ENCODE results near the gene SHC2. TPM values are rescaled to one million over a fixed set of nuclear protein-coding genes. Genes with fewer than 3 reads are reported as not detected.

SHC2 gene, protein sequence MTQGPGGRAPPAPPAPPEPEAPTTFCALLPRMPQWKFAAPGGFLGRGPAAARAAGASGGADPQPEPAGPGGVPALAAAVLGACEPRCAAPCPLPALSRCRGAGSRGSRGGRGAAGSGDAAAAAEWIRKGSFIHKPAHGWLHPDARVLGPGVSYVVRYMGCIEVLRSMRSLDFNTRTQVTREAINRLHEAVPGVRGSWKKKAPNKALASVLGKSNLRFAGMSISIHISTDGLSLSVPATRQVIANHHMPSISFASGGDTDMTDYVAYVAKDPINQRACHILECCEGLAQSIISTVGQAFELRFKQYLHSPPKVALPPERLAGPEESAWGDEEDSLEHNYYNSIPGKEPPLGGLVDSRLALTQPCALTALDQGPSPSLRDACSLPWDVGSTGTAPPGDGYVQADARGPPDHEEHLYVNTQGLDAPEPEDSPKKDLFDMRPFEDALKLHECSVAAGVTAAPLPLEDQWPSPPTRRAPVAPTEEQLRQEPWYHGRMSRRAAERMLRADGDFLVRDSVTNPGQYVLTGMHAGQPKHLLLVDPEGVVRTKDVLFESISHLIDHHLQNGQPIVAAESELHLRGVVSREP
- not detected in 2 replicates for total RNA-seq

DNA sequence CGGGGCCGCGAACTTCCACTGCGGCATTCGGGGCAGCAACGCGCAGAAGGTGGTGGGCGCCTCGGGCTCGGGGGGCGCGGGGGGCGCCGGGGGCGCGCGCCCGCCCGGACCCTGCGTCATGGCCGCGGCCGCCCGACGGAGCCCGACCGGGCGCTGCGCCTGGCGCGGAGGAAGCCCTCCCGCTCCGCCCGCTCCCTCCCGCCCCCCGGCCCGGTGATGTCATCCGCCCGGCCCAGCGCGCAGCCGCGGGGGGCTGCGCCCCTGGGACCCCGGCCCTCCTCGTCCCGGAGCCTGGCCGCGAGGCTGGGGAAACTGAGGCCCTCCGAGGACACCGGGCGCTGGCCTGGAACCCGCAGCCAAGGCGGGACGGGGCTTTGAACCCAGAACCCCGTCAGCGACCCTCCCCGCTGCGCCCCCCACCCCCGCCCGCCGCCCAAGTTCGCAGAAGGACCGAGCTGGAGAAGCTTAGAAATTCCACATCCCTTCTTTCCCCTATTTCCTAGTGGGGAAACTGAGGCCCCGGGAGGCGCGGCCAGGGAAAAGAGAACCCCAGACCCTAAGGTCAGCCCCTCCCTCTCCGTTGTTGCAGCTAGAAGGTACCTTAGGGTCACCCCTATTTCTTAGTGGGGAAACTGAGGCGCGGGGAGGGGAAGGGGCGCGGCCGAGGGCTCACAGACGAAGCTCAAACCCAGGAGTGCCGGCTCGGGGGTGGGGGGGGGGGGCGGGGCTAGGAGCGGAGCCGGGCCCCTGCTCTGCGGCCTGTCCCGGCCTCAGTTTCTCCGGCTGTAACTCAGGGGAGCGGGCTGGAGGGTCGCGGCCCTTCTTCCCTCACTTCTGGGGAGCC, at the start of gene SHC2:
TSS of gene SHC2 (minus strand) at position 157 of the 844 bp plus-strand sequence. CDS start at position 120, 37 bp downstream.
- intact Hi-C loops (cut with micrococcal nuclease): no loop called here

DNA sequence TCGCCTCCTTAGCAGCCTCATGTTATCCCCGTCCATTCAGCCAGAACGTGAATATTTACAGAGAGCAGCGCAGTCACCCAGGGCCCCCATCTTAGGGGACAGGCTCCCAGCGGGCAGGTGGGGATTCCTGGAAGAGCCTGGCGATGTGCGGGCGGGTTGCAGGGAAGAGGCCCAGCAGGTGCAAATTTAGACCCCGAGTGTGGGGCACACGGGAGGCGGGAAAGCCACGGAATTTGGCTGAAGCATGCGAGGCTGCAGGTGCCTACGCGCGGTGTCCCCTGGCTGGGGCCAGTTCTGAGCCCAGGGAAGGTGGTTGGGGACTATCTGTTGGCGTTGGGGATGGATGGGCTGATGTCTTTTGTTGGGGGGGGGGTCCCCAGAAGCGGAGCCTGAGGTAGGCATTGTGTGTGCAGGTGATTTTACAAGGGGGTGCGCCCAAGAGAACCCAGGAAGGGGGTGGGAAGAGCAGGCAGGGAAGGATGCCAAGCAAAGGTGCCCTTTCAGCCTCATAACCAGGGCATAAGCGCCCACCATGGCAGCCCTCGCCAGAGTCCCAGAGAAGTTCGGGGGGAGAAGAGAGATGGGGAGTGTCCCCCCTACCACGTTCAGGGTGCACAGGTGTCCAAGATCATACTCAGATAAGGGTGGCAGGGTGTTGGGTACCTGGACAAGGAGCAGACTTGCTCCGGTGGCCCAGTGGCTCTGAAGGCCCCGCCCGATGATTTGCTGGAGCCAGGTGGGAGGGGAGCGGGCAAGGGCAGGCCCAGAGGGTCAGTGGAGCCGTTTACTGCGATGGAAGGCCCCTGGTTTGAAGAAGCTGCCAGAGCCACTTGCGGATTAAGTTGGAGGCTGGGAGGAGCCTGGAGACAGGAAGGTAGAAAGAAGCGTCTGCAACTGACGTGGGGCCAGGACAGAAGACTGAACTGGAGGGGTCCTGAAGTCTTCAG, 47.6 kb upstream of the SHC2 start:
- intact Hi-C loops (cut with micrococcal nuclease): no loop called here

- intact Hi-C loops (cut with micrococcal nuclease): loop anchor here (1.0 to 2.0 kb wide), 4 partner anchors 24 to 290 kb away; partner anchors contain the start of genes BSG, CDC34 and PTBP1
Measured at GRCh38 chr19:507286-508203, 46.7 kb upstream of the SHC2 start, which contains the start of gene TPGS1. TPGS1 (plus strand) TSS chr19:507497; CDS start chr19:507507, 10 bp downstream.

DNA sequence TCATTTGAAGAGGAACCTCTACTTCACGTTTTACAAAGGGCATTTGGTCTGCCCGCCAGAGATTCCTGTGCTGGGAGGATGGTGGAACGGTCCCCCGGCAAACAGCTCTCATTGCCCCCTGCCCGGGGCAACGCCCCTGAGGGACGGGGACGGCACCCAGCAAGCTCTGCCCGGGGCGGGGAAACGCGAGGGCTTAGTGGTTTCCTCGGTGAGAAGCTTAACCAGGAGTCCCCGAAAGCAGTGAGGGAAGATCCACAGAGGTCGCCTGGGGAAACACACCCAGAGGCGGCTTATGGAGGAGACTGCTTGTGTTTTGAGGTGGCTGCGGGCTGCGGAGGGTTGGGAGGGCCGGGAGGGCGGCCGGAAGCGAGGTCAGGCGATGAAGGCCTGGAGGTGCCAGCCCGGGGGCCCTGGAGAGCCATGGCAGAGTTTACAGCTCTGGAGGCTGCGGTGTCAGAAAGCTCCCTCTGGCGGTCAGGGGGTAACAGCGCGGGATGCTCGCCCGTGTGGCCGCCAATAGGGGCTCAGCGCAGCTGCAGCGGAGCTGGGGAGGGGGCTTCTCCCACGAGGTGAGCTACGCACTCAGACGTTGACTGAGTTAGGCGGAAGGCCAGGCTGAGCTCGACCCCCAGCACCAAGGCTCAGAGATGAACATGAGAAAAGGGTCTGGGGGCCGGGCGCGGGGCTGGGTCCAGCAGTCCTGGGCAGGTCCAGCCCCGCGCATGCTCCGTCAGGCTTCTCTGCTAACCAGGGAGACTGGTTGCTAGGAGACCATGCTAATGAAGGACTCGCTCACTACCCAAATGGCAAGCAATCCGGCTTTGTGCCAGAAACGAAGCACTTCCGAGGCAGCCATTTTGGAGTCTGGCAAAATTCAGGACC, 45.8 kb upstream of the SHC2 start:
- intact Hi-C loops (cut with micrococcal nuclease): loop anchor here (1.0 to 2.0 kb wide), 5 partner anchors 17 to 291 kb away; partner anchors contain the start of genes BSG, CDC34 and PTBP1

- intact Hi-C loops (cut with micrococcal nuclease): no loop called here
Measured at GRCh38 chr19:504616-505015, 43.8 kb upstream of the SHC2 start.

DNA sequence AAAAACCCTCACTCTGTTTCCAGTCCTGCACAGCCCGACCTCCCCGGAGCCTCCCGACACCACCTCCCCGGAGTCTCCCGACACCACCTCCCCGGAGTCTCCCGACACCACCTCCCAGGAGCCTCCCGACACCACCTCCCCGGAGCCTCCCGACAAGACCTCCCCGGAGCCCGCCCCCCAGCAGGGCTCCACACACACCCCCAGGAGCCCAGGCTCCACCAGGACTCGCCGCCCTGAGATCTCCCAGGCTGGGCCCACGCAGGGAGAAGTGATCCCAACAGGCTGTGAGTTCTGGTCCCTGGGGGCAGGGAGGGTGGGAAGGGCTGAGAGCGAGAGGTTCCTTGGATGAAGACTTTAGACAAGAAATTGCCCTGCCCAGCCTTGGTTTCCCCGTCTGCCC, 40.8 kb upstream of the SHC2 start:
- intact Hi-C loops (cut with micrococcal nuclease): no loop called here

DNA sequence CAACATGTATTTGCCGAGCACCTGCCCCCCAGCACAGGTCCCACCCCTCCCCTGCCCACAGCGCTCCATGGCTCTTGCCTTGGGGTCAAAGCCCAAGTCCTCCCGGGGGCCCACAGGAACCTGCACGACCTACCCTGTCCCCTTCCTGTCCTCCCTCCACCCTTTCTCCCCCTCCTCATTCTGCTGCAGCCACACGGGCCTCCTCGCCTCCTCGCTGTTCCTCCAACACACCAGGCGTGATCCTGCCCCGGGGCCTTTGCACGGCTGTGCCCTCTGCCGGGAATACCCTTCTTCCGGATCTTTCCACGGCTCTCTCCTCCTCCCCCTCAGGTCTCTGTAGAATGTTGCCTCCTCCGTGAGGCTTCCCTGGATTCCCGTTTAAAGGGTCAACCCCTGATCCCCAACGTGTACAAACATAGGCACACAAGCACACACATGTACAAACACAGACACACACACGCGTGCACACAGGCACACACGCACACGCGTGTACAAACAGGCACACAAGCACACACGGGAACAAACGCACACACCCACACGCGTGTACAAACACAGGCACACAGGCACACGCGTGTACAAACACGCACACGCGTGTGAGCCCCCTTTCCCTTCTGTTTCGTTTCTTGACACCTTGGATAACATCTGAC, 38.3 kb upstream of the SHC2 start:
- intact Hi-C loops (cut with micrococcal nuclease): no loop called here

- intact Hi-C loops (cut with micrococcal nuclease): no loop called here
Measured at GRCh38 chr19:498511-498891, 37.7 kb upstream of the SHC2 start.

GRCh38 chr19:497869-498510, 37.2 kb upstream of the SHC2 start:
- intact Hi-C loops (cut with micrococcal nuclease): no loop called here

DNA sequence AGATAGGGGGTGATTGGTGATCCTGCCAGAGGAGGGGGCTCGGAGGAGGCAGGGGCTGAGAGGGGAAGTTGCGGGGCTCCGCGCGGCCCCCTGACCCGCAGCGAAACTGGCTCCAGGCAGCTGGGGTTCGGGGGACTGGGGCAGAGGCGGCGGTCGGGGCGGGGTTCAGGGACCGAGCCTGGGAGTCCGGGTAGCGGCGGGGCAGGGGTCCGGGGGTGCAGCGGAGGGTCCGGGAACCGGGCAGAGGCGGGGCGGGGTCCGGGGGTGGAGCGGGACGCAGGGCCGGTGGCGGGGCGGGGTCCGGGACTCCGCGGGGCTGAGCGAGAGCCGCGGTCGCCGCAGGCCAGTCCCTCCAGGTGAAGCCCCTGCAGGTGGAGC, 36.6 kb upstream of the SHC2 start:
- intact Hi-C loops (cut with micrococcal nuclease): no loop called here

DNA sequence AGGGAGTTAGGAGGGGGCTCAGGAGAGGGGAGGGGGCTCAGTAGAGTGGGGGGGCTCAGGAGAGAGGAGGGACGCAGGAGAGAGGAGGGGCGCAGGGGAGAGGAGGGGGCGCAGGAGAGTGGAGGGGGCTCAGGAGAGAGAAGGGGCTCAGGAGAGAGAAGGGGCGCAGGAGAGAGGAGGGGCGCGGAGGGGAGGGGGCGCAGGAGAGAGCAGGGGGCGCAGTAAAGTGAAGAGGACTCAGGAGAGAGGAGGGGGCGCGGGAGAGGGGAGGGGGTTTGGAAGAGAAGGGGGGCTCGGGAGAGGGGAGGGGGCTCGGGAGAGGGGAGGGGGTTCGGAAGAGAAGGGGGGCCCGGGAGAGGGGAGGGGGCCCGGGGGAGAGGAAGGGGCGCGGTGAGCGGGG, 36.2 kb upstream of the SHC2 start:
- intact Hi-C loops (cut with micrococcal nuclease): no loop called here

DNA sequence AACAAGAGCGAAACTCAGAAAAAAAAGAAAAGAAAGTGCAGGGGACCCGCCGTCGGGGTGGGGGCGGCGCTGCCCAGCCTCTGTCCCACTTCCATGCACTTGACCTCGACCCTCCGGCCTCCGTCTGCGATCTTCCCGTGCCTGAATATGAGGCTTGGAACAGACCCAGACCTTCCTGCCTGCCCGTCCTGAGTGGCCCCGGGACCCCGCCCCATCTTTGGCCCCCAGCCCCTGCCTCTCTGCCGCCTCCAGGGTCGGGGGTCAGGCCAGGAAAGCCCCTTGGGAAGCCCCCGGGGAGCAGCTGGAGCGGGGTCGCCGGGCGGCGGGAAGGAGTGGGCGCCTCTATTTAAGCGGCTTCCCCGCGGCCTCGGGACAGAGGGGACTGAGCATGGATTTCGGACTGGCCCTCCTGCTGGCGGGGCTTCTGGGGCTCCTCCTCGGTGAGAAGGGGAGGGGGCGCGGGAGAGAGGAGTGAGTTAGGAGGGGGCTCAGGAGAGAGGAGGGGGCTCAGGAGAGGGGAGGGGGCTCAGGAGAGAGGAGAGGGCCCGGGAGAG, 35.4 kb upstream of the SHC2 start, which contains the start of gene MADCAM1:
TSS of gene MADCAM1 (plus strand) at position 375 of the 554 bp plus-strand sequence. CDS start at position 389, 14 bp downstream.
- intact Hi-C loops (cut with micrococcal nuclease): no loop called here

GRCh38 chr19:495402-496111, 34.7 kb upstream of the SHC2 start:
- intact Hi-C loops (cut with micrococcal nuclease): no loop called here

DNA sequence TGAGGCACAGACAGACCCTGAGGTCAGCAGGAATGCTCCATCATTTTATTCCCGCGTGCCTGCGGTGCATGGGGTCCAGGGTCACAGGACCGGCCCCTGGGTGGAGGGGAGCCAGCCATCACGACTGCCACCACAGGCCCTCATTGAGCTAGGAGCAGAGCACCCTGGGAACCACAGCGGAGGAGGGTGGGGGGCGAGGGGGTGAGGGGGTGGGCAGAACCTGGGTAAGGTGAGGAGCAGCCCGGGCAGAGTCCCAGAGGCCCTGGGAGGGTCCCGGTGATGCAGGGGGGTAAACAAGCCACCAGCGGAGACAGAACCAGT, 34.2 kb upstream of the SHC2 start:
- intact Hi-C loops (cut with micrococcal nuclease): no loop called here

DNA sequence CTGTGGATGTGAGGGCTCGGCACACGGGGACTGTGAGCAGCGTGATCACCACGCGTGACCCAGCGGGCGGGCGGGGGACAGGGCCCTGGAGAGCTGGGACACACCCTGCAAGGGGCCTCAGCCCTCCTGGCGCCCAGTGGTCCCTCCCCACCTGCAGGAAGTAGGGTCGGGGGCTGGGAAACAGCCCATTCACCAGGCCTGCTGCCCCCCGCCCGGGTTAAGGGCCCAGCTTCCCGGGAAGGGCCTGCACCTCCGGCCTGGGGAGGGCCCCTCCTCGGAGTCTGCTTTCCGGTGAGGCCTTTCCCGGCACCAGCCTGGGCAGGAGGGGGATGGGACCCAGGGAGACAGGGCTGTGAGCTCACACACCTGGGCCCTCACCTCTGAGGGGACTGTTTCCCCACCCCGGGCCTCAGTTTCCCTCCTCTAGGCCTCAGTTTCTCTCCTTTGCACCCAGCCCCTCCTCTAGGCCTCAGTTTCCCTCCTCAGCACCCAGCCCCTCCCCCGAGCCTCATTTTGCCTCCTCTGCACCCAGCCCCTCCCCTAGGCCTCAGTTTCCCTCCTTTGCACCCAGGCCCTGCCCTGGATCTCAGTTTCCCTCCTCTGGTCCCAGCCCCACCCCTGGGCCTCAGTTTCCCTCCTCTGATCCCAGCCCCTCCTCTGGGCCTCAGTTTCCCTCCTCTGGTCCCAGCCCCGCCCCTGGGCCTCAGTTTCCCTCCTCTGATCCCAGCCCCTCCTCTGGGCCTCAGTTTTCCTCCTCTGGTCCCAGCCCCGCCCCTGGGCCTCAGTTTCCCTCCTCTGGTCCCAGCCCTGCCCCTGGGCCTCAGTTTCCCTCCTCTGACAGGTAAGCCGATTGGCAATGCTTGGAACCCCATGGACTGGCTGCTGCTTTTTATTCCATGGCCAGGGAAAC, 33.6 kb upstream of the SHC2 start:
- intact Hi-C loops (cut with micrococcal nuclease): no loop called here

All from T-helper 1 cell treated with Interleukin-12 subunit alpha and Interleukin-12 subunit beta and Interleukin-4 antibody, amounts not matched to agents 30 ng/mL and 1 ng/mL, for 36 hours (primary cell).